Panc1 (cell line): ENCODE results near the gene DROSHA.

Experiments used
- CTCF ChIP-seq: fragments of 450-650 bp; IDR thresholded peaks from 2 replicates; pipeline ENCODE4 v1.5.1; 2017; ENCODE audit warnings: mild to moderate bottlenecking
- POLR2AphosphoS5 ChIP-seq: IDR thresholded peaks from 2 replicates; pipeline ENCODE4 v1.6.1; 2012; ENCODE audit warnings: mild to moderate bottlenecking, low read depth, low read length, moderate library complexity
- SIN3A ChIP-seq: IDR thresholded peaks from 2 replicates; pipeline ENCODE4 v1.6.1; 2012; ENCODE audit warnings: low read depth, mild to moderate bottlenecking, low read length, moderate library complexity, borderline replicate concordance; ENCODE audit not compliant: insufficient read depth

- TF ChIP-seq POLR2AphosphoS5 (no peak), CTCF (no peak), SIN3A (no peak)
Observed at GRCh38 chr5:31442058-31442745, 89.7 kb downstream of the DROSHA start.
